Measurements from ENCODE around the gene MAST2. TPM values are rescaled to one million over a fixed set of nuclear protein-coding genes. Genes with fewer than 3 reads are reported as not detected.

MAST2 gene
- total RNA-seq, 2 donors from 2014 or later, result 25.2 to 81.3 TPM

DNA sequence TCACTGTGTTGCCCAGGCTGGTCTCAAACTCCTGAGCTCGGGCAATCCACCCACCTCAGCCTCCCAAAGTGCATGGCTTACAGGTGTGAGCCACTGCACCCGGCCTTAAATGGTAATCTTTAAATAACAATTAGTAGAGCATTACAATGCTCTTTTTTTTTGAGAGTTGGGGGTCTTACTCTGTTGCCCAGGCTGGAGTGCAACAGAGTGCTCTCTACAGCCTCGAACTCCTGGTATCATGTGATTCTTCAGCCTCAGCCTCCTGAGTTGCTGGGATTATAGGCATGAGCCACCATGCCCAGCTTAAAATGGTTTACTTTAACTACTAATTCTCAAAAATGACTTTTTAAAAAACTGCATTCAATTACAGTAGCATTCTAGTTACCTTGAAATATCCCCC is 276.8 kb downstream of the MAST2 start:
- no peak for DNase-seq (ENCODE audit: low spot score)
- TF ChIP-seq POLR2A (IDR thresholded peaks at IDR 0.05) (no peak), POLR2AphosphoS5 (IDR thresholded peaks at IDR 0.05) (no peak)
- TF ChIP-seq, protein P1, sequence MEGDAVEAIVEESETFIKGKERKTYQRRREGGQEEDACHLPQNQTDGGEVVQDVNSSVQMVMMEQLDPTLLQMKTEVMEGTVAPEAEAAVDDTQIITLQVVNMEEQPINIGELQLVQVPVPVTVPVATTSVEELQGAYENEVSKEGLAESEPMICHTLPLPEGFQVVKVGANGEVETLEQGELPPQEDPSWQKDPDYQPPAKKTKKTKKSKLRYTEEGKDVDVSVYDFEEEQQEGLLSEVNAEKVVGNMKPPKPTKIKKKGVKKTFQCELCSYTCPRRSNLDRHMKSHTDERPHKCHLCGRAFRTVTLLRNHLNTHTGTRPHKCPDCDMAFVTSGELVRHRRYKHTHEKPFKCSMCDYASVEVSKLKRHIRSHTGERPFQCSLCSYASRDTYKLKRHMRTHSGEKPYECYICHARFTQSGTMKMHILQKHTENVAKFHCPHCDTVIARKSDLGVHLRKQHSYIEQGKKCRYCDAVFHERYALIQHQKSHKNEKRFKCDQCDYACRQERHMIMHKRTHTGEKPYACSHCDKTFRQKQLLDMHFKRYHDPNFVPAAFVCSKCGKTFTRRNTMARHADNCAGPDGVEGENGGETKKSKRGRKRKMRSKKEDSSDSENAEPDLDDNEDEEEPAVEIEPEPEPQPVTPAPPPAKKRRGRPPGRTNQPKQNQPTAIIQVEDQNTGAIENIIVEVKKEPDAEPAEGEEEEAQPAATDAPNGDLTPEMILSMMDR (IDR thresholded peaks at IDR 0.05), result no peak
- 94% methylated on average over 3 of the region's 3 CpGs for WGBS
- Histone ChIP-seq H3K4me3 (no peak overlapping the region), H3K4me1 (replicated peaks) (no peaks in the 10 kb centered on the region), H3K27ac (no peak overlapping the region), H3K36me3 (no peaks in the 10 kb centered on the region), H3K27me3 (replicated peaks; ENCODE audit: insufficient read depth) (no peaks in the 10 kb centered on the region), H3K9me3 (no peaks in the 10 kb centered on the region)
- intact Hi-C loops (cut with DNase I), result no loop called here

DNA sequence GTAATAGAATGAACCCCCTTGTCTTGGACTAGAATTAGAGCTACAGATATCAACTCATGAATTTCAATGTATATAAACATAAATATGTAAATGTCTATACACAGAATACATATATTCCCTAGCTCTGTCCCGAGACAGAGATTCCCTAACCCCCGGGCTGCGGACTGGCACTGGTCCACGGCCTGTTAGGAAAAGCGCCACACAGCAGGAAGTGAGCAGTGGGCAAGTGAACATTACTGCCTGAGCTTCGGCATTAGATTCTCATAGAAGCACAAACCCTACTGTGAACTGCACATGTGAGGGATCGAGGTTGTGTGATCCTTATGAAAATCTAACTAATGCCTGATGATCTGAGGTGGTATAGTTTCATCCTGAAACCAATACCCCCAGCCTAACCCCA is 277.8 kb downstream of the MAST2 start:
- no peak overlapping the region for H3K27ac ChIP-seq
- TF ChIP-seq POLR2A (IDR thresholded peaks at IDR 0.05) (no peak), POLR2AphosphoS5 (IDR thresholded peaks at IDR 0.05) (no peak)
- TF ChIP-seq, protein P1 (IDR thresholded peaks at IDR 0.05), result no peak
- no peak overlapping the region for H3K4me3 ChIP-seq
- H3K4me1 ChIP-seq (replicated peaks), result no peaks in the 10 kb centered on the region
- WGBS, result 86% methylated on average over 7 of the region's 7 CpGs
- H3K9me3 ChIP-seq, result no peaks in the 10 kb centered on the region
- no peaks in the 10 kb centered on the region for H3K36me3 ChIP-seq
- intact Hi-C loops (cut with DNase I), result no loop called here
- no peak for DNase-seq (ENCODE audit: low spot score)
- no peaks in the 10 kb centered on the region for H3K27me3 ChIP-seq (replicated peaks; ENCODE audit: insufficient read depth)

GRCh38 chr1:46081619-46082018 is 278.2 kb downstream of the MAST2 start:
- no peaks in the 10 kb centered on the region for H3K4me1 ChIP-seq (replicated peaks)
- no peaks in the 10 kb centered on the region for H3K9me3 ChIP-seq
- H3K4me3 ChIP-seq, result no peak overlapping the region
- no peak for TF ChIP-seq POLR2AphosphoS5 (IDR thresholded peaks at IDR 0.05)
- TF ChIP-seq POLR2A (IDR thresholded peaks at IDR 0.05), result no peak
- TF ChIP-seq, protein P1 (IDR thresholded peaks at IDR 0.05), result no peak
- H3K36me3 ChIP-seq, result no peaks in the 10 kb centered on the region
- WGBS, result 83% methylated on average over 1 of the region's 1 CpG
- no peak for DNase-seq (ENCODE audit: low spot score)
- intact Hi-C loops (cut with DNase I), result no loop called here
- no peaks in the 10 kb centered on the region for H3K27me3 ChIP-seq (replicated peaks; ENCODE audit: insufficient read depth)
- no peak overlapping the region for H3K27ac ChIP-seq

DNA sequence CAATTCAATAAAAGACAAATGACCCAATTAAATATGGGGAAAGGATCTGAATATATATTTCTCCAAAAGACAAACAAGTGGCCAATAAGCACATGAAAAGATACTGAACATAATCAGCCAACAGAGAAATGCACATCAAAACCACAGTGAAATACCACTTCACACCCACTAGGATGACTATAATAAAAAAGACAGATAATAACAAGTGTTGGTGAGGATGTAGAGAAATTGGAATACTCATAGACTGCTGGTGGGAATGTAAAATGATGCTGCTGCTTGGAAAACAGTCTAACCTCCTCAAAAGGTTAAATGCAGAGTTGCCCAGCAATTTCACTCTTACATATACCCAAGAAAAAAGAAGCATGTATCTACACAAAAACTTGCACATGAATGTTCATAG is 280.2 kb downstream of the MAST2 start:
- Histone ChIP-seq H3K9me3 (no peaks in the 10 kb centered on the region), H3K27ac (no peak overlapping the region), H3K4me3 (no peak overlapping the region), H3K27me3 (replicated peaks; ENCODE audit: insufficient read depth) (no peaks in the 10 kb centered on the region), H3K4me1 (replicated peaks) (no peaks in the 10 kb centered on the region), H3K36me3 (no peaks in the 10 kb centered on the region)
- DNase-seq (ENCODE audit: low spot score), result no peak
- TF ChIP-seq POLR2A (IDR thresholded peaks at IDR 0.05), result no peak
- TF ChIP-seq, protein P1 (IDR thresholded peaks at IDR 0.05), result no peak
- no peak for TF ChIP-seq POLR2AphosphoS5 (IDR thresholded peaks at IDR 0.05)
- intact Hi-C loops (cut with DNase I), result no loop called here

- Histone ChIP-seq H3K36me3 (no peaks in the 10 kb centered on the region), H3K27ac (no peak overlapping the region), H3K27me3 (replicated peaks; ENCODE audit: insufficient read depth) (no peaks in the 10 kb centered on the region), H3K9me3 (no peaks in the 10 kb centered on the region), H3K4me3 (no peak overlapping the region), H3K4me1 (replicated peaks) (no peaks in the 10 kb centered on the region)
- TF ChIP-seq POLR2A (IDR thresholded peaks at IDR 0.05) (no peak), POLR2AphosphoS5 (IDR thresholded peaks at IDR 0.05) (no peak)
- TF ChIP-seq, protein P1 (IDR thresholded peaks at IDR 0.05), result no peak
- intact Hi-C loops (cut with DNase I), result no loop called here
- no peak for DNase-seq (ENCODE audit: low spot score)
- WGBS, result 68% methylated on average over 1 of the region's 1 CpG
Measured at GRCh38 chr1:46084553-46085451, 281.4 kb downstream of the MAST2 start.

All from prostate gland (tissue), 2 donors.